H1 (cell line): Measurements from ENCODE around the gene CALML5. TPM values are rescaled to one million over a fixed set of nuclear protein-coding genes. Genes with fewer than 3 reads are reported as not detected.

Source experiments
- CTCF ChIA-PET: fragments of 300-600 bp; sonication (Branson Sonifier 250); formaldehyde crosslinking; loops from one replicate; lab custom pipeline; 2021; ENCODE audit not compliant: partially characterized antibody; lab: Charles Lee
- POLR2A ChIA-PET: fragments of 300-600 bp; sonication (Branson Sonifier 250); formaldehyde crosslinking; loops from one replicate; lab custom pipeline; 2021; ENCODE audit warnings: inconsistent platforms; ENCODE audit not compliant: partially characterized antibody; lab: Charles Lee
- DNase-seq, 2 experiments: peaks; one replicate each; pipeline versions ENCODE4 v3.0.0 to v3.0.0-alpha.2; 2010 to 2022; ENCODE audit warnings: low spot score in 2 of 2, low read depth in 1 of 2, mixed read lengths in 1 of 2
- FAIRE-seq: peaks from 2 replicates; lab custom pipeline; 2011; peaks lifted over from hg19 to GRCh38; lab: Jason Lieb, UNC
- H2AFZ ChIP-seq: 2 replicates; pipeline ENCODE4 v1.8.1; 2012; ENCODE audit warnings: low read length, inconsistent platforms
- H2AK5ac ChIP-seq: 2 replicates; pipeline ENCODE4 v1.6.1; 2013; ENCODE audit warnings: low read depth, low read length
- H2BK120ac ChIP-seq: replicated peaks from 2 replicates; pipeline ENCODE3; 2013; ENCODE audit warnings: low read depth, low read length, inconsistent platforms
- H2BK12ac ChIP-seq: 2 replicates; pipeline ENCODE4 v1.6.1; 2013; ENCODE audit warnings: low read depth, low read length
- H2BK15ac ChIP-seq: 2 replicates; pipeline ENCODE4 v1.6.1; 2013; ENCODE audit warnings: low read length
- H2BK20ac ChIP-seq: 2 replicates; pipeline ENCODE4 v1.6.1; 2013; ENCODE audit warnings: low read length
- H2BK5ac ChIP-seq: 2 replicates; pipeline ENCODE4 v1.6.1; 2013; ENCODE audit warnings: low read depth, low read length
- H3K14ac ChIP-seq: 2 replicates; pipeline ENCODE4 v1.6.1; 2013; ENCODE audit warnings: inconsistent platforms; ENCODE audit not compliant: insufficient read length
- H3K18ac ChIP-seq: 2 replicates; pipeline ENCODE4 v1.6.1; 2013; ENCODE audit warnings: low read length; ENCODE audit errors: extremely low read depth
- H3K23ac ChIP-seq: 2 replicates; pipeline ENCODE4 v1.6.1; 2013; ENCODE audit warnings: inconsistent platforms; ENCODE audit not compliant: insufficient read length
- H3K23me2 ChIP-seq: 2 replicates; pipeline ENCODE4 v1.6.1; 2013; ENCODE audit warnings: low read depth, low read length
- H3K27ac ChIP-seq: 2 replicates; pipeline ENCODE4 v1.6.1; 2011; ENCODE audit warnings: low read depth, low read length, inconsistent platforms
- H3K27me3 ChIP-seq, 4 experiments: replicated peaks in 1 of 4; 1 replicate in 1 of 4; 2 replicates in 3 of 4; pipeline versions ENCODE4 v1.6.1 to v1.8.1; 2011 to 2013; ENCODE audit warnings: low read length in 3 of 4, mild to moderate bottlenecking in 3 of 4, inconsistent platforms in 2 of 4, mixed read lengths in 2 of 4, moderate library complexity in 1 of 4; ENCODE audit not compliant: control insufficient read depth in 3 of 4, insufficient read depth in 3 of 4; ENCODE audit errors: extremely low read depth in 1 of 4
- H3K36me3 ChIP-seq, 4 experiments: 2 replicates each; pipeline versions ENCODE4 v1.6.1 to v1.8.1; 2011 to 2013; ENCODE audit warnings: mild to moderate bottlenecking in 4 of 4, low read length in 3 of 4, moderate library complexity in 2 of 4, control low read depth in 1 of 4, inconsistent platforms in 1 of 4; ENCODE audit not compliant: insufficient read depth in 4 of 4, control insufficient read depth in 2 of 4
- H3K4ac ChIP-seq: replicated peaks from 2 replicates; pipeline ENCODE3; 2013; ENCODE audit warnings: low read length, low read depth, mixed read lengths, inconsistent platforms; ENCODE audit not compliant: insufficient read length
- H3K4me1 ChIP-seq, 4 experiments: replicated peaks in 1 of 4; 1 replicate in 1 of 4; 2 replicates in 3 of 4; pipeline versions ENCODE4 v1.6.1 to v1.8.1; 2011 to 2013; ENCODE audit warnings: low read length in 3 of 4, inconsistent platforms in 2 of 4, mixed read lengths in 1 of 4; ENCODE audit not compliant: insufficient read depth in 4 of 4, control insufficient read depth in 3 of 4
- H3K4me2 ChIP-seq, 2 experiments: 2 replicates each; pipeline versions ENCODE4 v1.6.1 to v1.8.1; 2011 to 2013; ENCODE audit warnings: low read depth in 2 of 2, low read length in 2 of 2, control low read depth in 1 of 2, inconsistent platforms in 1 of 2, mild to moderate bottlenecking in 1 of 2; ENCODE audit not compliant: insufficient read depth in 1 of 2
- H3K4me3 ChIP-seq, 4 experiments: fragments of 200-600, 300-600 bp in 1 of 4; sonication (generic), shearing (Covaris generic), sonication (Bioruptor Twin) in 1 of 4; 2 replicates each; pipeline versions ENCODE4 v1.5.1 to v1.8.1; 2011 to 2016; ENCODE audit warnings: low read length in 4 of 4, low read depth in 3 of 4, control low read depth in 2 of 4, inconsistent platforms in 2 of 4, mild to moderate bottlenecking in 2 of 4, mixed read lengths in 1 of 4, moderate library complexity in 1 of 4; ENCODE audit not compliant: insufficient read depth in 2 of 4; ENCODE audit errors: extremely low read depth in 1 of 4
- H3K56ac ChIP-seq: replicated peaks from 2 replicates; pipeline ENCODE3; 2013; ENCODE audit warnings: low read depth, mild to moderate bottlenecking, mixed read lengths, low read length, inconsistent platforms; ENCODE audit not compliant: insufficient read length
- H3K79me1 ChIP-seq: 2 replicates; pipeline ENCODE4 v1.6.1; 2013; ENCODE audit warnings: low read depth, low read length, control low read depth
- H3K79me2 ChIP-seq, 2 experiments: 2 replicates each; pipeline versions ENCODE4 v1.6.1 to v1.8.1; 2012 to 2013; ENCODE audit warnings: low read length in 2 of 2, mild to moderate bottlenecking in 2 of 2, inconsistent platforms in 1 of 2; ENCODE audit not compliant: insufficient read depth in 2 of 2, control insufficient read depth in 1 of 2
- H3K9ac ChIP-seq, 4 experiments: replicated peaks in 1 of 4; 1 replicate in 1 of 4; 2 replicates in 3 of 4; pipeline versions ENCODE4 v1.6.1 to v1.8.1; 2011 to 2013; ENCODE audit warnings: low read depth in 3 of 4, low read length in 3 of 4, control low read depth in 2 of 4, mild to moderate bottlenecking in 2 of 4, moderate library complexity in 2 of 4, inconsistent platforms in 1 of 4; ENCODE audit errors: extremely low read depth in 1 of 4
- H3K9me3 ChIP-seq, 2 experiments: 2 replicates each; pipeline versions ENCODE4 v1.6.1 to v1.8.1; 2012 to 2013; ENCODE audit warnings: mild to moderate bottlenecking in 2 of 2, moderate library complexity in 2 of 2, control low read depth in 1 of 2, inconsistent platforms in 1 of 2, low read depth in 1 of 2, low read length in 1 of 2, mixed read lengths in 1 of 2; ENCODE audit not compliant: insufficient read depth in 2 of 2
- H4K20me1 ChIP-seq, 2 experiments: replicated peaks in 1 of 2; 2 replicates each; pipeline versions ENCODE3 to v1.8.1; 2011 to 2013; ENCODE audit warnings: inconsistent platforms in 2 of 2, low read length in 2 of 2, mild to moderate bottlenecking in 1 of 2; ENCODE audit not compliant: insufficient read depth in 2 of 2, control insufficient read depth in 1 of 2
- H4K5ac ChIP-seq: 2 replicates; pipeline ENCODE4 v1.6.1; 2013; ENCODE audit warnings: low read length, low read depth, mixed read lengths, inconsistent platforms; ENCODE audit not compliant: insufficient read length
- H4K8ac ChIP-seq: 2 replicates; pipeline ENCODE4 v1.8.0; 2013; ENCODE audit warnings: mild to moderate bottlenecking, moderate library complexity, low read length, inconsistent platforms; ENCODE audit not compliant: insufficient read depth; ENCODE audit errors: extremely low read depth
- H4K91ac ChIP-seq: replicated peaks from 2 replicates; pipeline ENCODE3; 2013; ENCODE audit warnings: low read length, mixed read lengths, inconsistent platforms; ENCODE audit not compliant: insufficient read length
- CBX8 ChIP-seq: fragments of 300-800, 300-1000 bp; sonication (generic); IDR thresholded peaks from 2 replicates; pipeline ENCODE4 v1.7.1; 2016; ENCODE audit warnings: low read depth, low read length, borderline replicate concordance
- EP300 ChIP-seq, 2 experiments: IDR thresholded peaks; 1 replicate in 1 of 2; 2 replicates in 1 of 2; pipeline ENCODE4 v1.6.1; 2011 to 2012; ENCODE audit warnings: low read depth in 2 of 2, low read length in 2 of 2, mild to moderate bottlenecking in 2 of 2, borderline replicate concordance in 1 of 2, inconsistent platforms in 1 of 2, moderate library complexity in 1 of 2
- GTF2F1 ChIP-seq: IDR thresholded peaks from 2 replicates; pipeline ENCODE4 v1.6.1; 2012; ENCODE audit warnings: low read depth, low read length, improper control_type of control experiment, borderline replicate concordance
- JUN ChIP-seq: IDR thresholded peaks from 2 replicates; pipeline ENCODE4 v1.6.1; 2011; ENCODE audit warnings: low read depth, mild to moderate bottlenecking, improper control_type of control experiment, low read length
- POLR2AphosphoS5 ChIP-seq: IDR thresholded peaks from 2 replicates; pipeline ENCODE4 v1.6.1; 2011; ENCODE audit warnings: low read depth, low read length
- RAD21 ChIP-seq, 2 experiments: IDR thresholded peaks in 1 of 2; conservative IDR thresholded peaks in 1 of 2; 2 replicates each; pipeline ENCODE4 v1.6.1; 2011; ENCODE audit warnings: low read depth in 2 of 2, low read length in 2 of 2, improper control_type of control experiment in 1 of 2, inconsistent platforms in 1 of 2, mild to moderate bottlenecking in 1 of 2, moderate library complexity in 1 of 2
- RXRA ChIP-seq: IDR thresholded peaks from 2 replicates; pipeline ENCODE4 v1.6.1; 2011; ENCODE audit warnings: low read depth, mild to moderate bottlenecking, low read length, moderate library complexity; ENCODE audit not compliant: insufficient read depth
- SP2 ChIP-seq: IDR thresholded peaks from 2 replicates; pipeline ENCODE4 v1.6.1; 2012; ENCODE audit warnings: mild to moderate bottlenecking, low read length, inconsistent platforms
- WGBS, 2 experiments: shearing (Covaris generic) in 1 of 2; methylation state at CpG; one replicate each; pipeline versions ENCODE4 v1.1.6 to v1.1.7; 2013 to 2015; ENCODE audit warnings: low lambda C conversion rate in 2 of 2, mixed read lengths in 2 of 2, inconsistent platforms in 1 of 2, low coverage in 1 of 2, missing lambda C conversion rate in 1 of 2; ENCODE audit not compliant: insufficient replicate concordance in 2 of 2, insufficient coverage in 1 of 2, insufficient read length in 1 of 2; ENCODE audit errors: extremely low coverage in 1 of 2, missing lambda C conversion rate in 1 of 2; 5-methylcytosine and 5-hydroxymethylcytosine counted together
- polyA plus RNA-seq, 7 experiments: library from polyadenylated mRNA; depleted of rRNA in 3 of 7; stranded (reverse) in 5 of 7; unstranded in 2 of 7; fragments of >200 nt in 5 of 7; fragments of 200-250 nt in 2 of 7; gene quantifications; 1 replicate in 5 of 7; 2 replicates in 1 of 7; 4 replicates in 1 of 7; pipeline versions ENCODE4 v1.2.1 to v1.2.3, GENCODE V29; 2011 to 2013; ENCODE audit warnings: missing spikeins in 2 of 7, mixed read lengths in 2 of 7
- total RNA-seq: library from RNA; stranded (reverse); fragmentation: NEBNext Ultra II Directional; extraction: Animal tissue kit (Norgen Biotek cat#: 25700); gene quantifications from 2 replicates; pipeline ENCODE4 v1.2.1, GENCODE V29; 2021
- TF ChIP-seq, protein P1 (sequence below): IDR thresholded peaks from 2 replicates; pipeline ENCODE4 v1.6.1; 2012; ENCODE audit warnings: low read length, inconsistent platforms
- TF ChIP-seq, protein P2 (sequence below): IDR thresholded peaks from 2 replicates; pipeline ENCODE4 v1.6.1; 2011; ENCODE audit warnings: low read depth, mild to moderate bottlenecking, low read length; ENCODE audit not compliant: insufficient read depth
- TF ChIP-seq, protein P3 (sequence below): IDR thresholded peaks from 2 replicates; pipeline ENCODE4 v1.6.1; 2012; ENCODE audit warnings: inconsistent platforms

The CALML5 gene
- total and polyA plus RNA-seq, 2 of the 8 experiments (the other 6 are each of a cell fraction or from before 2014, with no cell fraction given) = not detected

DNA sequence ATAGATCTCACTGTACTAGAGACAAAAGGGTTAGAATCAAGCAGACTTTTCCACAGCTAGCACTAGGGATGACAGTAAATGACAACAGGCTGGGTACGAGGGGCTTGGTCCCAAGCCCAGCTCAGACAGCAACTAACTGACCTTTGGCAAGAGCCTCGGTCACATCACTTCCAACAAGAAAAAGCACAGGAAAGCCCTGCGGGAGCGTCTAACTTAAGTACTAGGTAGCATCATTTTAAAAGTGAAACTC is 48.2 kb upstream of the CALML5 start:
- 92% methylated on average over 4 of the region's 4 CpGs; no CpG with 5 or more reads in 1 of the 2 experiments for WGBS, 2 experiments
- H3K23ac ChIP-seq = no peak overlapping the region
- no peak for TF ChIP-seq EP300 (IDR thresholded peaks at IDR 0.05; ENCODE audit: borderline replicate concordance in 1 of 2, low read depth in 2 of 2, low read length in 2 of 2)
- no peak for TF ChIP-seq POLR2AphosphoS5
- TF ChIP-seq CBX8 = no peak
- TF ChIP-seq, protein P1, sequence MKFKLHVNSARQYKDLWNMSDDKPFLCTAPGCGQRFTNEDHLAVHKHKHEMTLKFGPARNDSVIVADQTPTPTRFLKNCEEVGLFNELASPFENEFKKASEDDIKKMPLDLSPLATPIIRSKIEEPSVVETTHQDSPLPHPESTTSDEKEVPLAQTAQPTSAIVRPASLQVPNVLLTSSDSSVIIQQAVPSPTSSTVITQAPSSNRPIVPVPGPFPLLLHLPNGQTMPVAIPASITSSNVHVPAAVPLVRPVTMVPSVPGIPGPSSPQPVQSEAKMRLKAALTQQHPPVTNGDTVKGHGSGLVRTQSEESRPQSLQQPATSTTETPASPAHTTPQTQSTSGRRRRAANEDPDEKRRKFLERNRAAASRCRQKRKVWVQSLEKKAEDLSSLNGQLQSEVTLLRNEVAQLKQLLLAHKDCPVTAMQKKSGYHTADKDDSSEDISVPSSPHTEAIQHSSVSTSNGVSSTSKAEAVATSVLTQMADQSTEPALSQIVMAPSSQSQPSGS = no peak
- TF ChIP-seq, protein P2, sequence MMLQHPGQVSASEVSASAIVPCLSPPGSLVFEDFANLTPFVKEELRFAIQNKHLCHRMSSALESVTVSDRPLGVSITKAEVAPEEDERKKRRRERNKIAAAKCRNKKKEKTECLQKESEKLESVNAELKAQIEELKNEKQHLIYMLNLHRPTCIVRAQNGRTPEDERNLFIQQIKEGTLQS = no peak
- TF ChIP-seq RAD21 (IDR thresholded peaks at IDR 0.05 in 1 of 2, conservative IDR thresholded peaks at IDR 0.05 in 1 of 2; ENCODE audit: low read depth in 2 of 2, low read length in 2 of 2) = no peak
- TF ChIP-seq, protein P3, sequence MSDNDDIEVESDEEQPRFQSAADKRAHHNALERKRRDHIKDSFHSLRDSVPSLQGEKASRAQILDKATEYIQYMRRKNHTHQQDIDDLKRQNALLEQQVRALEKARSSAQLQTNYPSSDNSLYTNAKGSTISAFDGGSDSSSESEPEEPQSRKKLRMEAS = no peak
- TF ChIP-seq JUN = no peak
- TF ChIP-seq GTF2F1 = no peak
- TF ChIP-seq RXRA = no peak
- no peak for TF ChIP-seq SP2

More for the DNA sequence above, 48.2 kb upstream of the CALML5 start:
- ChIA-PET POLR2A (no interaction called here), CTCF (interaction anchor here (1.2 to 1.8 kb wide), 3 partner anchors 10 to 113 kb away, joined by 3 to 6 read pairs (median 5); no protein-coding TSS in a partner anchor)
- FAIRE-seq = no peak
- no peak overlapping the region for H2BK20ac ChIP-seq
- no peak overlapping the region for H3K4me3 ChIP-seq
- H2BK120ac ChIP-seq = no peak overlapping the region
- peaks cover 0 to 9% of the 10 kb centered on the region in 2 experiments; a peak in 1 of 4 replicates for H3K9me3 ChIP-seq
- H3K23me2 ChIP-seq = no peaks in the 10 kb centered on the region
- H2BK5ac ChIP-seq = no peak overlapping the region
- no peak overlapping the region for H3K18ac ChIP-seq
- no peak overlapping the region for H3K4me2 ChIP-seq
- DNase-seq = no peak
- no peak overlapping the region for H3K9ac ChIP-seq
- H3K79me1 ChIP-seq = no peaks in the 10 kb centered on the region
- H4K91ac ChIP-seq = no peak overlapping the region
- H2AFZ ChIP-seq = no peak overlapping the region
- no peak overlapping the region for H3K56ac ChIP-seq
- no peak overlapping the region for H2AK5ac ChIP-seq
- H2BK12ac ChIP-seq = no peak overlapping the region
- H3K27ac ChIP-seq = no peak overlapping the region
- no peaks in the 10 kb centered on the region for H3K79me2 ChIP-seq
- no peaks in the 10 kb centered on the region for H3K27me3 ChIP-seq
- H4K8ac ChIP-seq = peak overlapping the region; percentile 3
- H3K14ac ChIP-seq = no peak overlapping the region
- H3K36me3 ChIP-seq = no peaks in the 10 kb centered on the region
- H3K4me1 ChIP-seq = peaks cover 0 to 3% (median 0%) of the 10 kb centered on the region in 4 experiments; a peak in 1 of 7 replicates
- H2BK15ac ChIP-seq = no peak overlapping the region
- H3K4ac ChIP-seq = no peak overlapping the region
- no peaks in the 10 kb centered on the region for H4K20me1 ChIP-seq
- H4K5ac ChIP-seq = no peak overlapping the region
